ENCODE results near the gene DDX27. TPM values are rescaled to one million over a fixed set of nuclear protein-coding genes. Genes with fewer than 3 reads are reported as not detected.

The DDX27 gene, protein sequence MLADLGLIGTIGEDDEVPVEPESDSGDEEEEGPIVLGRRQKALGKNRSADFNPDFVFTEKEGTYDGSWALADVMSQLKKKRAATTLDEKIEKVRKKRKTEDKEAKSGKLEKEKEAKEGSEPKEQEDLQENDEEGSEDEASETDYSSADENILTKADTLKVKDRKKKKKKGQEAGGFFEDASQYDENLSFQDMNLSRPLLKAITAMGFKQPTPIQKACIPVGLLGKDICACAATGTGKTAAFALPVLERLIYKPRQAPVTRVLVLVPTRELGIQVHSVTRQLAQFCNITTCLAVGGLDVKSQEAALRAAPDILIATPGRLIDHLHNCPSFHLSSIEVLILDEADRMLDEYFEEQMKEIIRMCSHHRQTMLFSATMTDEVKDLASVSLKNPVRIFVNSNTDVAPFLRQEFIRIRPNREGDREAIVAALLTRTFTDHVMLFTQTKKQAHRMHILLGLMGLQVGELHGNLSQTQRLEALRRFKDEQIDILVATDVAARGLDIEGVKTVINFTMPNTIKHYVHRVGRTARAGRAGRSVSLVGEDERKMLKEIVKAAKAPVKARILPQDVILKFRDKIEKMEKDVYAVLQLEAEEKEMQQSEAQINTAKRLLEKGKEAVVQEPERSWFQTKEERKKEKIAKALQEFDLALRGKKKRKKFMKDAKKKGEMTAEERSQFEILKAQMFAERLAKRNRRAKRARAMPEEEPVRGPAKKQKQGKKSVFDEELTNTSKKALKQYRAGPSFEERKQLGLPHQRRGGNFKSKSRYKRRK
- total RNA-seq: 10 to 100 TPM; 13.8 to 16.0 TPM
- polyA plus RNA-seq: 10 to 100 TPM in 1 of 2 donors, 1 to 10 TPM in 1; 8.8 to 12.1 TPM

DNA sequence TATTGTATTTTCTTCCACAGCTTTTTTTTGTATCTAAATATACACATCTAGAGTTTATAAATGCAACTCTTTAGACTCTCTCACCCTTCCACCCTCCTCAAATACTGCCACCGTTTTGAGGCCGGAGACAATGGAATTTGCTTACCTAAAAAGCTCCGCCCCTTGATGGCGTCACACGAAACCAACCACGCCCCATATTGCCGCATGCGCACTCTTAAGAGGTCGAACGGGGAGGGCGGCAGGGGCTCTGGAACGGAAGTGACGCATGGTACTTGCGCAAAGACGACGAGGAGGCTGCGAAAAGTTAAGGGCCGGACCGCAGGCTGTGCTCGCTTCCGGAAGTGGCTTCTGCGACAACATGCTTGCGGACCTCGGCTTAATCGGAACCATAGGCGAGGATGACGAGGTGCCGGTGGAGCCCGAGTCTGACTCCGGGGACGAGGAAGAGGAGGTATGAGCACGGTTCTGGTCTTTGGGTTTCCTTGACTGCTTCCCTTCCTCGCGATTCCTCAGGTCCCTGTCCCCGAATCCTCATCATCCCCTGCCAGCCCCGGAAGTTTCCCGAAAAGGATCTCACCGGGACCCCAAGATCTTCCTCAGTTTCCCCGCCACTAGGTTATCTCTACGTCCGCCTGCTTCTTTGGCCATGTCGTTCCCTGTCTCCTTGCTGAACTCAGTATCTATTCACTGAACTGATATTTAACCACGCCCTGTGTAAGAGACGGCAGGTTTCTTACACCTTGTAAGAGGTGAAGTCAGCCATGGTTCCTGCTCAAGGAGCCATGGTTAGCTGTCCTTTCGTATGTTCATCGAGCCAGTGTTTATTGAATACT lies at the start of gene DDX27:
DDX27 (plus strand) TSS at position 326 of the 833 bp plus-strand sequence; CDS start at position 359, 33 bp downstream.
- peak; percentile 98 for DNase-seq (ENCODE audit: low spot score)
- no peaks in the 10 kb centered on the region for H3K27me3 ChIP-seq (ENCODE audit: control insufficient read depth in 4 of 4, insufficient read depth in 4 of 4, low read length in 3 of 4)
- H3K36me3 ChIP-seq (ENCODE audit: control insufficient read depth in 4 of 4, insufficient read depth in 3 of 4, low read depth in 1 of 4, low read length in 3 of 4): peaks cover 6 to 25% (median 17%) of the 10 kb centered on the region in 4 donors
- peak within 1 kb of the TSS; percentile 80 to 94 for H3K9ac ChIP-seq (ENCODE audit: low read depth in 1 of 2, low read length in 2 of 2)
- H3K9me3 ChIP-seq (ENCODE audit: control insufficient read depth in 4 of 4, low read length in 3 of 4): no peaks in the 10 kb centered on the region
- peak within 1 kb of the TSS; percentile 79 to 87 for H3K27ac ChIP-seq (ENCODE audit: low read depth in 1 of 2, low read length in 2 of 2)
- peak within 1 kb of the TSS; percentile 63 to 99 (median 97) for H3K4me3 ChIP-seq (ENCODE audit: low read depth in 1 of 3, low read length in 3 of 3)
- peaks cover 5 to 16% (median 7%) of the 10 kb centered on the region in 4 donors for H3K4me1 ChIP-seq (ENCODE audit: control insufficient read depth in 4 of 4, insufficient read depth in 4 of 4, low read length in 3 of 4)
- TF ChIP-seq YY1 (IDR thresholded peaks at IDR 0.05) (peak; percentile 82), MAX (IDR thresholded peaks at IDR 0.05) (peak; percentile 88), EGR1 (IDR thresholded peaks at IDR 0.05; ENCODE audit: low read depth in 2 of 2) (no peak), RAD21 (IDR thresholded peaks at IDR 0.05) (peak; percentile 30 to 33), TAF1 (conservative IDR thresholded peaks at IDR 0.05) (peak; percentile 47), GABPA (IDR thresholded peaks at IDR 0.05 in 1 of 2, conservative IDR thresholded peaks at IDR 0.05 in 1 of 2) (peak; percentile 94 to 98), FOXA1 (IDR thresholded peaks at IDR 0.05) (no peak), FOXA2 (IDR thresholded peaks at IDR 0.05) (peak; percentile 10), REST (IDR thresholded peaks at IDR 0.05) (peak; percentile 67), RXRA (IDR thresholded peaks at IDR 0.05) (peak; percentile 46 to 49), JUND (IDR thresholded peaks at IDR 0.05) (peak; percentile 60 to 62), CTCF (IDR thresholded peaks at IDR 0.05; ENCODE audit: low read depth, low read length, missing input control) (no peak), HNF4A (conservative IDR thresholded peaks at IDR 0.05) (peak; percentile 25 to 28), NR2F2 (IDR thresholded peaks at IDR 0.05) (no peak), HNF4G (IDR thresholded peaks at IDR 0.05) (no peak), SP1 (IDR thresholded peaks at IDR 0.05) (peak; percentile 82)
- TF ChIP-seq, protein P1, sequence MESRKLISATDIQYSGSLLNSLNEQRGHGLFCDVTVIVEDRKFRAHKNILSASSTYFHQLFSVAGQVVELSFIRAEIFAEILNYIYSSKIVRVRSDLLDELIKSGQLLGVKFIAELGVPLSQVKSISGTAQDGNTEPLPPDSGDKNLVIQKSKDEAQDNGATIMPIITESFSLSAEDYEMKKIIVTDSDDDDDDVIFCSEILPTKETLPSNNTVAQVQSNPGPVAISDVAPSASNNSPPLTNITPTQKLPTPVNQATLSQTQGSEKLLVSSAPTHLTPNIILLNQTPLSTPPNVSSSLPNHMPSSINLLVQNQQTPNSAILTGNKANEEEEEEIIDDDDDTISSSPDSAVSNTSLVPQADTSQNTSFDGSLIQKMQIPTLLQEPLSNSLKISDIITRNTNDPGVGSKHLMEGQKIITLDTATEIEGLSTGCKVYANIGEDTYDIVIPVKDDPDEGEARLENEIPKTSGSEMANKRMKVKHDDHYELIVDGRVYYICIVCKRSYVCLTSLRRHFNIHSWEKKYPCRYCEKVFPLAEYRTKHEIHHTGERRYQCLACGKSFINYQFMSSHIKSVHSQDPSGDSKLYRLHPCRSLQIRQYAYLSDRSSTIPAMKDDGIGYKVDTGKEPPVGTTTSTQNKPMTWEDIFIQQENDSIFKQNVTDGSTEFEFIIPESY (IDR thresholded peaks at IDR 0.05): peak; percentile 40
- TF ChIP-seq, protein P2, sequence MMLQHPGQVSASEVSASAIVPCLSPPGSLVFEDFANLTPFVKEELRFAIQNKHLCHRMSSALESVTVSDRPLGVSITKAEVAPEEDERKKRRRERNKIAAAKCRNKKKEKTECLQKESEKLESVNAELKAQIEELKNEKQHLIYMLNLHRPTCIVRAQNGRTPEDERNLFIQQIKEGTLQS (IDR thresholded peaks at IDR 0.05): no peak
- WGBS: under 1% methylated on average over 46 of the region's 46 CpGs
